IPS-NIHi7 (cell line): ENCODE measurements around the gene JUND.

ENCODE experiments used
- DNase-seq: peaks from one replicate; pipeline ENCODE4 v3.0.0; 2012; ENCODE audit warnings: mixed read lengths; ENCODE audit errors: extremely low spot score

JUND gene

GRCh38 chr19:18290302-18291018, 9.0 kb upstream of the JUND start:
- no peak for DNase-seq

- DNase-seq: no peak
Observed at GRCh38 chr19:18289471-18290301, 8.3 kb upstream of the JUND start.

GRCh38 chr19:18287836-18288772, 6.7 kb upstream of the JUND start:
- DNase-seq: peak; percentile 76

- DNase-seq: no peak
Observed at GRCh38 chr19:18286973-18287635, 5.7 kb upstream of the JUND start.

- DNase-seq: no peak
Observed at GRCh38 chr19:18284712-18285360, 3.4 kb upstream of the JUND start.

- DNase-seq: no peak
Observed at GRCh38 chr19:18283338-18283737, 1.9 kb upstream of the JUND start.

GRCh38 chr19:18282788-18283141, 1.3 kb upstream of the JUND start:
- no peak for DNase-seq

GRCh38 chr19:18282021-18282787, 782 bp upstream of the JUND start:
- DNase-seq: no peak

GRCh38 chr19:18280247-18281081, 958 bp downstream of the JUND start:
- DNase-seq: no peak

GRCh38 chr19:18279516-18280246, 1.7 kb downstream of the JUND start:
- peak; percentile 91 for DNase-seq

GRCh38 chr19:18279266-18279515, 2.2 kb downstream of the JUND start:
- DNase-seq: no peak

GRCh38 chr19:18278521-18279265, 2.7 kb downstream of the JUND start:
- no peak for DNase-seq

- no peak for DNase-seq
Observed at GRCh38 chr19:18274781-18275356, 6.6 kb downstream of the JUND start.

- DNase-seq: no peak
Observed at GRCh38 chr19:18274219-18274780, 7.1 kb downstream of the JUND start, which contains the start of gene IQCN. IQCN (minus strand) TSS chr19:18274452; CDS start chr19:18269478, 4,974 bp downstream.

- DNase-seq: no peak
Observed at GRCh38 chr19:18273561-18274218, 7.7 kb downstream of the JUND start.

GRCh38 chr19:18271433-18271841, 10.0 kb downstream of the JUND start:
- DNase-seq: no peak

- no peak for DNase-seq
Observed at GRCh38 chr19:18270326-18270725, 11.1 kb downstream of the JUND start.
